IPS-NIHi7 (cell line): ENCODE data around the gene TXNDC5.
"Not testable (repeated sequence)": the region's sequence is repeated elsewhere in the genome, so short reads cannot be mapped to it uniquely, and the experiment has no call there.

Experiments
- DNase-seq: peaks from one replicate; pipeline ENCODE4 v3.0.0; 2012; ENCODE audit warnings: mixed read lengths; ENCODE audit errors: extremely low spot score

Gene TXNDC5

GRCh38 chr6:7895125-7895423, 15.5 kb downstream of the TXNDC5 start:
- no peak for DNase-seq

- no peak for DNase-seq
These were observed 16.1 kb downstream of the TXNDC5 start for GRCh38 chr6:7894262-7895124.

GRCh38 chr6:7893342-7893741, 17.2 kb downstream of the TXNDC5 start:
- no peak for DNase-seq

GRCh38 chr6:7892367-7892766, 18.2 kb downstream of the TXNDC5 start:
- DNase-seq: not testable (repeated sequence)

- no peak for DNase-seq
These were observed 19.3 kb downstream of the TXNDC5 start for GRCh38 chr6:7891078-7891872.

- DNase-seq: no peak
These were observed 21.8 kb downstream of the TXNDC5 start for GRCh38 chr6:7888587-7889357.

- DNase-seq: no peak
These were observed 23.2 kb downstream of the TXNDC5 start for GRCh38 chr6:7887278-7887991.

GRCh38 chr6:7886132-7886531, 24.5 kb downstream of the TXNDC5 start:
- DNase-seq: no peak

GRCh38 chr6:7883381-7883780, 27.2 kb downstream of the TXNDC5 start:
- DNase-seq: no peak

GRCh38 chr6:7882505-7883257, 27.9 kb downstream of the TXNDC5 start:
- no peak for DNase-seq

- DNase-seq: no peak
These were observed 28.7 kb downstream of the TXNDC5 start for GRCh38 chr6:7881765-7882500.

GRCh38 chr6:7880718-7881107, 29.9 kb downstream of the TXNDC5 start:
- no peak for DNase-seq

- DNase-seq: no peak
These were observed 30.4 kb downstream of the TXNDC5 start for GRCh38 chr6:7879980-7880717.

- no peak for DNase-seq
These were observed 31.0 kb downstream of the TXNDC5 start for GRCh38 chr6:7879579-7879978.

- DNase-seq: no peak
These were observed 31.5 kb downstream of the TXNDC5 start for GRCh38 chr6:7879043-7879442.

GRCh38 chr6:7878401-7878964, 32.1 kb downstream of the TXNDC5 start:
- DNase-seq: no peak

- DNase-seq: no peak
These were observed 41.7 kb downstream of the TXNDC5 start for GRCh38 chr6:7868926-7869325.

- DNase-seq: no peak
These were observed 44.1 kb downstream of the TXNDC5 start for GRCh38 chr6:7866526-7866925.

GRCh38 chr6:7865781-7866180, 44.8 kb downstream of the TXNDC5 start:
- DNase-seq: no peak
